HepG2 (cell line): Measurements from ENCODE around the gene PLEKHA3. TPM values are rescaled to one million over a fixed set of nuclear protein-coding genes. Genes with fewer than 3 reads are reported as not detected.

Experiments used
- ATAC-seq: fragments of 200-7000 bp; cut with Tn5 transposase; 3 replicates; pipeline ENCODE4 v1.9.1; 2020; ENCODE audit warnings: mild to moderate bottlenecking, moderate library complexity
- BruUV-seq: library from RNA; stranded (reverse); fragments of 400-500 nt; replicated peaks from 2 replicates; lab custom pipeline; 2021; lab: Mats Ljungman, UMichigan
- CTCF ChIA-PET: fragments of 300-600 bp; formaldehyde crosslinking; extraction: SDS; loops from one replicate; lab custom pipeline; 2021; ENCODE audit warnings: low total read pairs, inconsistent platforms, low intra/inter-chr PET ratio; lab: Yijun Ruan, JAX
- POLR2A ChIA-PET: fragments of 350-600 bp; sonication (Branson Sonifier 250); formaldehyde crosslinking; loops from one replicate; lab custom pipeline; 2020; ENCODE audit warnings: antibody characterized with exemption, inconsistent platforms; lab: Yijun Ruan, JAX
- DNase-seq: peaks from one replicate; pipeline ENCODE4 v3.0.0-alpha.2; 2015; ENCODE audit warnings: low spot score
- FAIRE-seq: peaks from 3 replicates; lab custom pipeline; 2011; peaks lifted over from hg19 to GRCh38; lab: Jason Lieb, UNC
- H2AFZ ChIP-seq: one replicate; pipeline ENCODE4 v1.6.1; 2011; ENCODE audit warnings: low read length, inconsistent platforms
- H3K27ac ChIP-seq: fragments of 300-600 bp; 3 replicates; pipeline ENCODE4 v1.8.0; 2011; ENCODE audit warnings: mixed run types, mild to moderate bottlenecking, mixed read lengths, low read length, inconsistent platforms; ENCODE audit not compliant: insufficient read depth; ENCODE audit errors: extremely low read length
- H3K27me3 ChIP-seq, 2 experiments: fragments of 200-600 bp in 1 of 2; 2 replicates in 1 of 2; 3 replicates in 1 of 2; pipeline versions ENCODE4 v1.6.0 to v1.8.0; 2011; ENCODE audit warnings: low read length in 2 of 2, mild to moderate bottlenecking in 2 of 2, moderate library complexity in 2 of 2, inconsistent platforms in 1 of 2; ENCODE audit not compliant: insufficient read depth in 2 of 2, control insufficient read depth in 1 of 2
- H3K36me3 ChIP-seq, 2 experiments: fragments of 200-600 bp in 1 of 2; replicated peaks in 1 of 2; 2 replicates in 1 of 2; 3 replicates in 1 of 2; pipeline versions ENCODE4 v1.5.1 to v1.8.0; 2011; ENCODE audit warnings: low read length in 2 of 2, inconsistent platforms in 1 of 2; ENCODE audit not compliant: insufficient read depth in 2 of 2, control insufficient read depth in 1 of 2
- H3K4me1 ChIP-seq: 2 replicates; pipeline ENCODE4 v1.5.1; 2012; ENCODE audit warnings: low read length, inconsistent platforms; ENCODE audit not compliant: insufficient read depth
- H3K4me2 ChIP-seq: 2 replicates; pipeline ENCODE4 v1.6.0; 2011; ENCODE audit warnings: low read depth, low read length, inconsistent platforms
- H3K4me3 ChIP-seq, 3 experiments: fragments of 200-600 bp in 1 of 3; sonication (generic), shearing (Covaris generic) in 1 of 3; replicated peaks in 1 of 3; 2 replicates each; pipeline ENCODE4 v1.5.1; 2011 to 2016; ENCODE audit warnings: low read length in 3 of 3, inconsistent platforms in 2 of 3, low read depth in 2 of 3, mild to moderate bottlenecking in 2 of 3, control low read depth in 1 of 3, mixed read lengths in 1 of 3; ENCODE audit not compliant: insufficient read depth in 1 of 3
- H3K79me2 ChIP-seq: one replicate; pipeline ENCODE4 v1.6.1; 2011; ENCODE audit warnings: low read length, inconsistent platforms; ENCODE audit not compliant: insufficient read depth
- H3K9ac ChIP-seq: 2 replicates; pipeline ENCODE4 v1.6.0; 2011; ENCODE audit warnings: mild to moderate bottlenecking, low read depth, low read length, inconsistent platforms; ENCODE audit not compliant: insufficient read depth
- H3K9me3 ChIP-seq: 2 replicates; pipeline ENCODE4 v1.5.1; 2012; ENCODE audit warnings: mild to moderate bottlenecking, low read length
- H4K20me1 ChIP-seq: 2 replicates; pipeline ENCODE4 v1.6.0; 2011; ENCODE audit warnings: inconsistent platforms, mild to moderate bottlenecking, low read length, moderate library complexity; ENCODE audit not compliant: insufficient read depth
- ATF4 ChIP-seq, 2 experiments: fragments of 450-650 bp in 1 of 2; sonication (generic) in 1 of 2; formaldehyde crosslinking; IDR thresholded peaks; 2 replicates each; pipeline versions ENCODE4 v1.5.0 to v1.8.0; 2020 to 2022; ENCODE audit warnings: mild to moderate bottlenecking in 1 of 2, missing genetic modification reagents in 1 of 2
- KLF16 ChIP-seq, 2 experiments: sonication (generic) in 1 of 2; formaldehyde crosslinking in 1 of 2; IDR thresholded peaks; 2 replicates each; pipeline versions ENCODE4 v1.6.1 to v1.8.0; 2016 to 2023; ENCODE audit warnings: missing genetic modification reagents in 2 of 2, missing compliant biosample characterization in 1 of 2
- ZBTB2 ChIP-seq: sonication (generic); formaldehyde crosslinking; IDR thresholded peaks from 2 replicates; pipeline ENCODE4 v1.8.0; 2022; ENCODE audit warnings: low read depth, missing genetic modification reagents
- ZNF296 ChIP-seq: sonication (generic); formaldehyde crosslinking; conservative IDR thresholded peaks from 2 replicates; pipeline ENCODE4 v1.5.0; 2020; ENCODE audit warnings: mild to moderate bottlenecking, missing genetic modification reagents
- ZNF547 ChIP-seq: sonication (generic); formaldehyde crosslinking; IDR thresholded peaks from 2 replicates; pipeline ENCODE4 v1.5.1; 2020; ENCODE audit warnings: mild to moderate bottlenecking, missing genetic modification reagents
- WGBS: methylation state at CpG from one replicate; pipeline ENCODE4 v1.1.6; 2017; ENCODE audit warnings: low lambda C conversion rate; 5-methylcytosine and 5-hydroxymethylcytosine counted together
- in situ Hi-C: cut with HindIII; loops from 2 replicates; pipeline ENCODE4 v1.10.0; 2017; ENCODE audit warnings: low pct_unique_long_range_greater_than_20kb; ENCODE audit not compliant: extremely low pct_ligation_motif_present
- intact Hi-C: fragments of 100-400 bp; cut with micrococcal nuclease; formaldehyde crosslinking; loops from one replicate; pipeline ENCODE4 v1.10.0; 2022; ENCODE audit not compliant: unreplicated experiment
- polyA plus RNA-seq, 8 experiments: library from polyadenylated mRNA; depleted of rRNA in 3 of 8; stranded (reverse) in 7 of 8; unstranded in 1 of 8; fragments of >200 nt; fragmentation: Illumina TruSeq in 4 of 8; extraction: Trizol in 4 of 8; gene quantifications; 2 replicates each; pipeline versions ENCODE4 v1.2.1 to v1.2.3, GENCODE V29; 2011 to 2016; ENCODE audit warnings: low read depth in 4 of 8, missing spikeins in 1 of 8, mixed read lengths in 1 of 8; ENCODE audit not compliant: insufficient read depth in 1 of 8
- total RNA-seq, 5 experiments: library from RNA; depleted of rRNA; stranded (reverse); fragments of >200 nt; fragmentation: Illumina TruSeq; extraction: Trizol; gene quantifications; 2 replicates each; pipeline ENCODE4 v1.2.3, GENCODE V29; 2016; ENCODE audit warnings: low read depth in 1 of 5

Gene PLEKHA3
- total and polyA plus RNA-seq, 2 of the 13 experiments (the other 11 are each of a cell fraction or from before 2014, with no cell fraction given), result 11.7 to 23.1 TPM

- no peak for TF ChIP-seq ATF4 (CRISPR knock-in tag; IDR thresholded peaks at IDR 0.05)
- no peak for TF ChIP-seq ZNF296 (CRISPR knock-in tag)
These were observed 47.3 kb downstream of the PLEKHA3 start (continued) for GRCh38 chr2:178527592-178527991.

GRCh38 chr2:178528647-178529046 lies 48.4 kb downstream of the PLEKHA3 start:
- BruUV-seq, result no TSS peak
- CTCF ChIA-PET, result no interaction called here
- Histone ChIP-seq H3K4me1 (no peaks in the 10 kb centered on the region), H3K9me3 (no peaks in the 10 kb centered on the region), H3K27ac (no peak overlapping the region), H3K36me3 (no peaks in the 10 kb centered on the region; a peak in 1 of 5 replicates), H3K4me2 (no peak overlapping the region), H2AFZ (no peak overlapping the region), H3K79me2 (peaks cover 7% of the 10 kb centered on the region), H3K9ac (no peak overlapping the region), H3K27me3 (no peaks in the 10 kb centered on the region), H3K4me3 (no peak overlapping the region), H4K20me1 (no peaks in the 10 kb centered on the region)
- ATAC-seq (no peak), DNase-seq (no peak), FAIRE-seq (no peak)
- no peak for TF ChIP-seq ATF4 (CRISPR knock-in tag; IDR thresholded peaks at IDR 0.05)
- in situ Hi-C loops (no loop called here), intact Hi-C loops (no loop called here)
- POLR2A ChIA-PET, result no interaction called here
- 41% methylated on average over 5 of the region's 5 CpGs for WGBS

- Histone ChIP-seq H3K9ac (no peak overlapping the region), H2AFZ (no peak overlapping the region), H3K27me3 (no peaks in the 10 kb centered on the region), H3K79me2 (peaks cover 6% of the 10 kb centered on the region), H3K36me3 (no peaks in the 10 kb centered on the region; a peak in 1 of 5 replicates), H3K9me3 (no peaks in the 10 kb centered on the region), H3K4me1 (no peaks in the 10 kb centered on the region), H3K4me2 (no peak overlapping the region), H3K27ac (no peak overlapping the region), H3K4me3 (no peak overlapping the region), H4K20me1 (no peaks in the 10 kb centered on the region)
- DNase-seq (no peak), ATAC-seq (no peak), FAIRE-seq (no peak)
- no peak for TF ChIP-seq ZNF547 (CRISPR knock-in tag)
- no peak for TF ChIP-seq KLF16 (CRISPR knock-in tag; IDR thresholded peaks at IDR 0.05)
- TF ChIP-seq ZBTB2 (CRISPR knock-in tag), result no peak
- in situ Hi-C loops (no loop called here), intact Hi-C loops (no loop called here)
- ChIA-PET POLR2A (no interaction called here), CTCF (no interaction called here)
- 40% methylated on average over 2 of the region's 2 CpGs for WGBS
- BruUV-seq, result no TSS peak
These were observed 48.9 kb downstream of the PLEKHA3 start for GRCh38 chr2:178529194-178529593.
